KBM-7 (cell line): ENCODE results near the gene MARF1.
"Not testable (repeated sequence)": the region's sequence is repeated elsewhere in the genome, so short reads cannot be mapped to it uniquely, and the experiment has no call there.

Source experiments
- DNase-seq: peaks from one replicate; pipeline ENCODE4 v3.0.0-alpha.2; 2015
- in situ Hi-C: fragments of 300-500 bp; cut with MboI; formaldehyde crosslinking; loops from 2 replicates; pipeline ENCODE4 v1.14.3; 2020; ENCODE audit warnings: low sequenced_read_pairs, low pct_unique_long_range_greater_than_20kb, mixed read lengths

MARF1 gene

DNA sequence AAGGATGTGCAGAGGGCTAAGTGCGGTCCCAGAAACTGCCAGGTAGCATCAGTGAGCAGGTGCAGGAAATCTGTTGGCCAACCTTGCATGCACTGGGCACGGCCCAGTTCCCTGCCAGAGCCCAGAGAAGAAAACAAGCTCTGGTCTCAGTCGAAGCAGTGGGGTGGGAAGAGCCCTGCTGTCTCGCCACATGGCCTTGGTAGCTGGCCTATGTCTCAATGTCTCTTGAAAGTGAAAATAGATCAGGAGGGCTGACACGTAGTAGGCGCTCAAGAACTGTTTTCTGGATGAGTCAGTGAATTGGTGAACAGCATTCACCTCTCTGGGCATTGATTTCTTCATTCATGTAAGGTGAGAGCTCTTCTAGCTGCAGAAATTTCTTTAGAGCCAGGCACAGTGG lies 90.4 kb downstream of the MARF1 start:
- DNase-seq = no peak
- in situ Hi-C loops = no loop called here

DNA sequence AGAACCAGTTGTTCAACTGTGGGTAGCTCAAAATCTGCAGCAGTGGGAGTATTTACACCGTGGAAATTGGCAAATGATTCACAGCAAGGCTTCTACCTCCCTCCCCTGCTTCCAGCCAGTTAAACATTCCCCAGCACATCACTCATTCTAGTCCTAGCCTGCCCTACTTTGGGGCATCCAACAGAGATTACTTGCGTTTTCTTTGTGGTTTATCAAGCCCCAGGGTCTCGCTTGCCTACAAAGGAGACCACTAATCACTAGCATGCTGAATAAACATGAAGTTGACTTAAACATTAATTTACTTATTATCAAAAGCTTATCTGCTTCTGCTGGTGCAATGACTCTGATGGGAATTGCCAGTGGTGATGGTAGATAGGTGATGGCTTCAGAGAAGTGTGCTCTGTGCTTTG lies 94.5 kb downstream of the MARF1 start:
- DNase-seq = no peak
- in situ Hi-C loops = no loop called here

- in situ Hi-C loops = no loop called here
- DNase-seq = no peak
Measured at GRCh38 chr16:15547768-15548096, 95.2 kb downstream of the MARF1 start.

GRCh38 chr16:15547072-15547767 lies 95.7 kb downstream of the MARF1 start:
- in situ Hi-C loops, DNase-seq: not testable (repeated sequence)

GRCh38 chr16:15545544-15545943 lies 97.4 kb downstream of the MARF1 start:
- in situ Hi-C loops = no loop called here
- no peak for DNase-seq

DNA sequence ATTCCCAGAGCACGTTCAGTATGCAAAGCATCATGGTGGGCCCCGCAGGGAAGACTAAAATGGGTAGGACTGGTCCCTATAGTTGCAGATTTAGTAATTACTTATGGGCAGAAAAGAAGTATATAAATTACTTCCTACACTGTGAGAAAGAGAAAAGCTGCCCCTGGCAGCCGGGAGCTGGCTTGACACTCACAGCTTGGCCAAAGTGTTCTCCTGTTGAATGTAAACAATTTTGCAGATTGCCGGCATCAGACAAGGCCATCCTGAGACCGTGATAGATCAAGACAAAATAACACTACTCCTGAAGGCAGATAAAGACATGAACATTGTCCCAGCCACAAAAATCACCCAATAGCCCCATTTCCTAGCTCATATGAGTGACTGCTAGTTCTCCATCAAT lies 98.5 kb downstream of the MARF1 start:
- in situ Hi-C loops = no loop called here
- DNase-seq = no peak
